ENCODE results near the gene SPARC.
A peak's percentile ranks its signal among the peaks of the same experiment; 100 is the strongest.

The SPARC gene

DNA sequence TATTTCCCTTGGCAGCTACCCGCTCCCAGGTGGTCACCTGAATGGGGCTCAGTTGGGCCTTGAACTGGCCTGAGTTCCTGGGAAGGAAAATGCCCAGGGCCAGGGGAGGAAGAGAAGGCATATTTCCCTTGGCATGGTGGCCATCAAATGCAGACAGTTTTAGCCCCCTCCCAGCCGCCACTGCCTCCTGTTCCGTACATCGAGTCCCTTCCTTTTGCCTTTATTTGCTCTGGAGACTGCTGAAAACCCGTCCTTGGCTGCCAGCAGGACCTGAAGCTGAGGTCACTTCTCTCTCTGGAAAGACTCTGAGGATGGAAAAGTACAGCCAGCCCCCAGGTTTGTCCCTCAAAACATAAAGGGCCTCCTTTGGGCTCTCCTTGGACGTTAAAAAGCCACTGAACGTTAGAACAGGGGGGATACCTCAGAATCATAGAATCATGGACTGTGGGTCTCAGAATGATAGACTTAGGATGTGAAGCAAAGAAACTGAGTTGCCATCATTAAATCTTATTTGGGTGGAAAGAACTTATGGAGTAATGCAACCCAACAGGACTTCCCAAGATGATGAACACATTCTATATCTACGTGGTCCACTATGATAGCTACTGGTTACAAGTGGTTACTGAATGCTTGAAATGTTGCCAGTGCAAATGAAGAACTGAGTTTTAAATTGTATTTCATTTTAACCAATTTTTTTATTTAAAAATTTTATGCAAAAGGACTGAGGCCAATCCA lies 7.1 kb downstream of the SPARC start:
- no peak overlapping the region for H3K4me3 ChIP-seq (ENCODE audit: severe bottlenecking)
- DNase-seq (ENCODE audit: low spot score) (no peak), ATAC-seq (ENCODE audit: low read depth) (no peak)
- H3K4me1 ChIP-seq (ENCODE audit: insufficient read depth, poor library complexity, severe bottlenecking), result peaks cover 37% of the 10 kb centered on the region
- peaks cover 82% of the 10 kb centered on the region for H3K36me3 ChIP-seq (ENCODE audit: low read depth)
- no peaks in the 10 kb centered on the region for H3K9me3 ChIP-seq (ENCODE audit: severe bottlenecking)
- H3K27me3 ChIP-seq (ENCODE audit: insufficient read depth, poor library complexity, severe bottlenecking), result no peaks in the 10 kb centered on the region
- TF ChIP-seq, protein P1, sequence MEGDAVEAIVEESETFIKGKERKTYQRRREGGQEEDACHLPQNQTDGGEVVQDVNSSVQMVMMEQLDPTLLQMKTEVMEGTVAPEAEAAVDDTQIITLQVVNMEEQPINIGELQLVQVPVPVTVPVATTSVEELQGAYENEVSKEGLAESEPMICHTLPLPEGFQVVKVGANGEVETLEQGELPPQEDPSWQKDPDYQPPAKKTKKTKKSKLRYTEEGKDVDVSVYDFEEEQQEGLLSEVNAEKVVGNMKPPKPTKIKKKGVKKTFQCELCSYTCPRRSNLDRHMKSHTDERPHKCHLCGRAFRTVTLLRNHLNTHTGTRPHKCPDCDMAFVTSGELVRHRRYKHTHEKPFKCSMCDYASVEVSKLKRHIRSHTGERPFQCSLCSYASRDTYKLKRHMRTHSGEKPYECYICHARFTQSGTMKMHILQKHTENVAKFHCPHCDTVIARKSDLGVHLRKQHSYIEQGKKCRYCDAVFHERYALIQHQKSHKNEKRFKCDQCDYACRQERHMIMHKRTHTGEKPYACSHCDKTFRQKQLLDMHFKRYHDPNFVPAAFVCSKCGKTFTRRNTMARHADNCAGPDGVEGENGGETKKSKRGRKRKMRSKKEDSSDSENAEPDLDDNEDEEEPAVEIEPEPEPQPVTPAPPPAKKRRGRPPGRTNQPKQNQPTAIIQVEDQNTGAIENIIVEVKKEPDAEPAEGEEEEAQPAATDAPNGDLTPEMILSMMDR (IDR thresholded peaks at IDR 0.05; ENCODE audit: poor library complexity, severe bottlenecking), result no peak
- no peak overlapping the region for H3K27ac ChIP-seq (ENCODE audit: poor library complexity, severe bottlenecking)

DNA sequence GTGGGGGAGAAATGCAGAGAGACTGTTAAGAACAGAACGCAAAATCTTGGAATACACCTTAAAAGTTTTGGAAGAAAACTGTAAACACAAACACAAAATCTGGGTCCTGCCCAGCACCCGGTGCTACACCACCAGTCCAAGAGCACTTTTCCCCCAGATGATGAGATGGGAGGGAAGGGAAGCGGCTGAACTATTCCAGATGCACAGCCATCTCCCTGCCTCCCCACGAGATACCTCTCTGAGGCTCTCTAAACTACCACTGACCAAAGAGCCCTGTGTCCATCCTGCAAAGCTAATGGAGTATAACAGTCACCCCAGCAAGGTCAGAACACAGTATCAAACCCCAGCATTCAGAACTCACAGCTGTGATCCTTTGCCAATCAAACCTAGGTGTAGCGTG lies 8.0 kb downstream of the SPARC start:
- ATAC-seq (ENCODE audit: low read depth) (no peak), DNase-seq (ENCODE audit: low spot score) (no peak)
- Histone ChIP-seq H3K27ac (ENCODE audit: poor library complexity, severe bottlenecking) (no peak overlapping the region), H3K4me3 (ENCODE audit: severe bottlenecking) (no peak overlapping the region), H3K4me1 (ENCODE audit: insufficient read depth, poor library complexity, severe bottlenecking) (peaks cover 30% of the 10 kb centered on the region), H3K9me3 (ENCODE audit: severe bottlenecking) (no peaks in the 10 kb centered on the region), H3K27me3 (ENCODE audit: insufficient read depth, poor library complexity, severe bottlenecking) (no peaks in the 10 kb centered on the region), H3K36me3 (ENCODE audit: low read depth) (peaks cover 86% of the 10 kb centered on the region)
- TF ChIP-seq, protein P1 (IDR thresholded peaks at IDR 0.05; ENCODE audit: poor library complexity, severe bottlenecking), result no peak

DNA sequence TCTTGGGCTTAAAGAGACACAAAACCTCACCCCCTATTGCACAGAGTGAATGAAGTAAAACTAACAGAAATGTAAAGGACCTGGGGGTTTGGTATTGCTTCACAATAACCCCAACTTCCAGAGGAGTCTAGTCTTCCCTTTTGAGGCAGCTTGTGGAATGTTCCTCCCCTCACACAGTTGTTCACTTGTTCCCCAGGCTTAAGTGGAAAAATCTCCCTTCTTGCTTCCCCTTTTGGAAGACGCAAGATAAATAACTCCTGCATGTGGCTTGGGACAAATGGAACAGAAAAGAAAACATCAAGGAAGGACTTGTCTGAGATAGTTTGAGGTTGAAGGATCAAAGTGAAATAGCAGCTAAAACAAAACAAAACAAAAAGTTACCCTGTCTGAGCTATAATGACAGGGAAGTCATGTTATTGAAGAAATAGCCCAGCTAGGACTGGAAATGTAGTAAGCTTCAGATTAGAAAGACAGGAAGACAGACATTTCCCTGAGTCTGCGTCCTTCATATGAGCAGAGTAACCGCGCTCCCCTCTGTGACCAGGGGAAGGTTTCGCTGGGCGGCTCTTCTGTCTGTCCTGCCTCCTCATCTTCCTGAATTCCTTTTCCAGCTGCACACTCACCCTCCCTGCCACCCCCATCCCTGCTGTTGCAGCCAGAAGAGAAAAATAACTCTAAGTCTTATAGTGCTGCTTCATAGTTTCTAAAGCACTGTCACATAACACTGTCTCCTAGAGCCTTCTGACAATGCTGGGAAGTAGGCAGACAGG lies 8.8 kb downstream of the SPARC start:
- Histone ChIP-seq H3K4me3 (ENCODE audit: severe bottlenecking) (no peak overlapping the region), H3K27ac (ENCODE audit: poor library complexity, severe bottlenecking) (peak overlapping the region; percentile 31), H3K27me3 (ENCODE audit: insufficient read depth, poor library complexity, severe bottlenecking) (no peaks in the 10 kb centered on the region), H3K4me1 (ENCODE audit: insufficient read depth, poor library complexity, severe bottlenecking) (peaks cover 22% of the 10 kb centered on the region), H3K36me3 (ENCODE audit: low read depth) (peaks cover 91% of the 10 kb centered on the region), H3K9me3 (ENCODE audit: severe bottlenecking) (no peaks in the 10 kb centered on the region)
- DNase-seq (ENCODE audit: low spot score) (no peak), ATAC-seq (ENCODE audit: low read depth) (no peak)
- TF ChIP-seq, protein P1 (IDR thresholded peaks at IDR 0.05; ENCODE audit: poor library complexity, severe bottlenecking), result no peak

DNA sequence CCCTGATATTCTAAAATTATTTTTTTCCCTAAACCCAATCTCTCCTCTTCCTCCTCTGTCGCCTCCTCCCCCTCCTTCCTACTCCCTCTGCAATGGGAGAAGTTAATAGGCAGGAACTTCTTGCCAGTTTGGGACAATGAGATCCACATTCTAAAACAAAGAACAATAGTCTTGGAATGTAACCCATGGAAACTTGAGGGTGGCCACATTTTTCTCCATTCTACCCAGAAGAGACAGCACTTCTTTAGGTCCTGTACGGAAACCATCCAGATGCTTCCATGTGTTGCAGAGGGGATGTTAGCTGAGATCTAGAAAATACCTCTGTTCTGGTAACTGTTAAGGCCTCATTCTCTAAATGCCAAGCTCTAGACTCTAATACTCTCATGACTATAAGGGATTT lies 10.0 kb downstream of the SPARC start:
- Histone ChIP-seq H3K4me1 (ENCODE audit: insufficient read depth, poor library complexity, severe bottlenecking) (peaks cover 24% of the 10 kb centered on the region), H3K27ac (ENCODE audit: poor library complexity, severe bottlenecking) (peak overlapping the region; percentile 31), H3K27me3 (ENCODE audit: insufficient read depth, poor library complexity, severe bottlenecking) (no peaks in the 10 kb centered on the region), H3K9me3 (ENCODE audit: severe bottlenecking) (no peaks in the 10 kb centered on the region), H3K4me3 (ENCODE audit: severe bottlenecking) (no peak overlapping the region), H3K36me3 (ENCODE audit: low read depth) (peaks cover 95% of the 10 kb centered on the region)
- TF ChIP-seq, protein P1 (IDR thresholded peaks at IDR 0.05; ENCODE audit: poor library complexity, severe bottlenecking), result no peak
- DNase-seq (ENCODE audit: low spot score) (no peak), ATAC-seq (ENCODE audit: low read depth) (no peak)

Data from RWPE2 (cell line).